Subcutaneous adipose tissue (tissue), 4 donors: Measurements from ENCODE around the gene LATS2. TPM values are rescaled to one million over a fixed set of nuclear protein-coding genes. Genes with fewer than 3 reads are reported as not detected.

Experiments
- total RNA-seq, 4 donors: library from RNA; depleted of rRNA; stranded (reverse); fragments of >200 nt; gene quantifications; one replicate each; pipeline ENCODE4 v1.1.0, GENCODE V29; 2016
- TF ChIP-seq, protein P1 (sequence below): fragments of 450-650 bp; IDR thresholded peaks from one replicate; pipeline ENCODE4 v1.5.1; 2016; ENCODE audit warnings: low read depth, mild to moderate bottlenecking, control low read depth, antibody characterized with exemption, moderate library complexity

LATS2 gene
- total RNA-seq, 4 donors from 2014 or later, result 29.0 to 31.8 (median 29.6) TPM

DNA sequence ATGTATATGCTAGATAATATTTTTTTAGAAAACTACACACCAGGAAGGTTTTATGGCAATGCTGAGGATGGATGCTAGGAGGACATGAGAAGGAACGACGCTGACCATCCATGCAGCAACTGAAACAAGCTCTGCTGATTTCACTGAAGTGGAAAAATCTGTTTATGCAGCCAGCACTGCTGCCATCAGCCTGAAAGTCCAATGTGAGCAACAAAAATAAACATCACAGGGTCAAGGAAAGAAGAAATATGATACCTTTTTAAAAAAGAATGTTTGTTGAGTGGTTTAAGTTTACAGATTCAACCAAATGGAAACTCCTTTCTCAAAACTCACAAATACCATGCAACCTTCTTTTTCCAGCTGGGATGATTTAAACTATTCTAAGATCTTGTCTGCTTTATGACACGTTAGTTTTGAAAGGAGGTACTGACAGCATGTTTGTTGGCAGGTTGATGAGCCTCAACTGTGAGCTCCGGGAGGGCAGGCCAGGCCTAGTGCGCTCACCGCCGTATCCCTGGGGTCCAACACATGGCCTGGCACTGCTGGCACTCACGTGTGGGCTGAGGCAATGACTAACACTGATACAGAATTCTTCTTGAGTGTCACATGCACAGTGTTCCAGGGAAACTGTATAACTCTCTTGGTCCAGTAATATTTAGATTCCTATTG, 46.8 kb downstream of the LATS2 start:
- TF ChIP-seq, protein P1, sequence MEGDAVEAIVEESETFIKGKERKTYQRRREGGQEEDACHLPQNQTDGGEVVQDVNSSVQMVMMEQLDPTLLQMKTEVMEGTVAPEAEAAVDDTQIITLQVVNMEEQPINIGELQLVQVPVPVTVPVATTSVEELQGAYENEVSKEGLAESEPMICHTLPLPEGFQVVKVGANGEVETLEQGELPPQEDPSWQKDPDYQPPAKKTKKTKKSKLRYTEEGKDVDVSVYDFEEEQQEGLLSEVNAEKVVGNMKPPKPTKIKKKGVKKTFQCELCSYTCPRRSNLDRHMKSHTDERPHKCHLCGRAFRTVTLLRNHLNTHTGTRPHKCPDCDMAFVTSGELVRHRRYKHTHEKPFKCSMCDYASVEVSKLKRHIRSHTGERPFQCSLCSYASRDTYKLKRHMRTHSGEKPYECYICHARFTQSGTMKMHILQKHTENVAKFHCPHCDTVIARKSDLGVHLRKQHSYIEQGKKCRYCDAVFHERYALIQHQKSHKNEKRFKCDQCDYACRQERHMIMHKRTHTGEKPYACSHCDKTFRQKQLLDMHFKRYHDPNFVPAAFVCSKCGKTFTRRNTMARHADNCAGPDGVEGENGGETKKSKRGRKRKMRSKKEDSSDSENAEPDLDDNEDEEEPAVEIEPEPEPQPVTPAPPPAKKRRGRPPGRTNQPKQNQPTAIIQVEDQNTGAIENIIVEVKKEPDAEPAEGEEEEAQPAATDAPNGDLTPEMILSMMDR, result no peak

DNA sequence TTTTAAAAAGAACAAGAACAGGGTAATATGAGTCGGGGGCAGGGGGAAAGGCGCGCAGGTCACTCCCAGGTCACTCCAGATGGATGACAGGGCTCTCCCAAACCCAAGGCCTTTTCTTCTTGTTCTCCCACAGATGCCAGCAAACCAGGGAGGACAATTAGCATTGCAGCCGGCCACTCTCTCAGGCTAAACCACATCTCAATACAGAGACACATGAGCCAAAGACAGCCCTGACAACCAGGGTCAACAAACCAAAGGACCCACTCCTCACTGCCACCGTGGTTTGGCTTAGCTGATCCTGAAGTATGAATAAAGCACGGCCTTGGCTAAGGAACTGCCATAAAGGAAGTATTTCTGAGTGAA, 47.3 kb downstream of the LATS2 start:
- TF ChIP-seq, protein P1, result no peak

DNA sequence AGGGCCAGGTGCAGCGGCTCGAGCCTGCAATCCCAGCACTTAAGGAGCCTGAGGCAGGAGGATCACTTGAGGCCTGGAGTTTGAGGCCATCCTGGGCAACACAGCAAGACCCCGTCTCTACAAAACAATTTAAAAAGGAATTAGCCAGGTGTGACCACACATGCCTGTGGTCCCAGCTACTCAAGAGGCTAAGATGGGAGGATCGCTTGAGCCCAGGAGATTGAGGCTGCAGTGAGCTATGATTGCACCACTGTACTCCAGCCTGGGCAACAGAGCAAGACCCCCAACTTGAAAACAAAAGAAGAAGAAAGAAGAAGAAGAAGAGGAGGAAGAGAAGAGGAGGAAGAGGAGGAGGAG, 47.7 kb downstream of the LATS2 start:
- TF ChIP-seq, protein P1, result no peak

DNA sequence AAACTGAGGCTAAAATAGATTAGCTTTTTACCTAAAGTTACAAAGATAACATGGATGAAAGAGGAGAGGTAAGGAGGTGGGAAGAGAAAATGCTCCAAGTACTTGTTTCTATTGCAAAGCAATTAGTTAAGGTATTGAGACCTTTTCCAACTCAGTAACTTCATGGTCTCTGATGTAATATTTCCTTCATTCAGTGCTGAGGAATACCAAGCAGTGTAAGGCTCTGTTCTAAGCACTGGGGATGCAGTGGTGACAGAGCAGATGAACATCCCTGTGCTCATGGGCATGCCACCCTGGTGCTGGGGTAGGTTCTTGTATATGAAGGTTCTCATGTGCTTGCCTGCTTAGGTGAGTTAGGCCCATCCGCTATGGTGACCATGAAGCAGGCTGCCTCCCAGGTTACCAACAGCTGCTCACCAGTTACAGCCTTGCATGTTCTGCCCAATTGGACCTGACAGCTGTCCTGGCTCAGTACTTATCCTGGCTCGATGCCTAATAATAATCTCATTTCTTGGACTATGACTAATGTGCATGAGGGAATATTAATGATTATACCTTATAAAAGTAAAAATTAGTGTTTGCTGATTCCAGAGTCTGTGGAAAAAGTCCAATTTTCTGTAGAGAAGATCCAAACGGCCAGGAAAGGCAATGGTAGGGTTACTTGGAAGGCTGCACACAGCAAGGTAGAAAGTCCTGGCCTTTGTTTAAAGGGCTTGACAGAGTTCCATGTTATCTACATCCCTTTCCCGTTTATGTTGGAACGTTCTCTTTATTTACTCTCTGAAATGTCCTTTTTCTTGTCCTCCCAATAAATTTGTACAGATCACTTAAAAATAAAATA, 48.3 kb downstream of the LATS2 start:
- TF ChIP-seq, protein P1, result no peak

DNA sequence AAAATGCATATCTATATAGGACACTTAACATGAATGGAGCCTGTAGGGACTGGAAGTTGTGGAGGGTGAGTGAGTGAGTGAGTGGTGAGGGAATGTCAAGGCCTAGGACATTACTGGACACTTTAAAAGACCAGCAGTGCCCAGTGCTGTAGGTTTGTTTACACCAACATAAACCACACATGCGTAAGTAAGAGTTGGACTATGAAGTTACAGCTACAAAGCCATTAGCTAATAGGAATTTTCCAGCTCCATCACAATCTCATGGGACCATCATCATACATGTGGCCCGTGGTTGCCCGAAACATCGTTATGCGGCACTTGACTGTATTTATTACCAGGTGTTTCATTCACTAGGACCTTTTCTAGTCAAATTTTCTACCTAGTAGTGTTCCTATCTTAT, 49.2 kb downstream of the LATS2 start:
- TF ChIP-seq, protein P1, result no peak

GRCh38 chr13:21011378-21011777, 50.0 kb downstream of the LATS2 start:
- TF ChIP-seq, protein P1, result no peak

DNA sequence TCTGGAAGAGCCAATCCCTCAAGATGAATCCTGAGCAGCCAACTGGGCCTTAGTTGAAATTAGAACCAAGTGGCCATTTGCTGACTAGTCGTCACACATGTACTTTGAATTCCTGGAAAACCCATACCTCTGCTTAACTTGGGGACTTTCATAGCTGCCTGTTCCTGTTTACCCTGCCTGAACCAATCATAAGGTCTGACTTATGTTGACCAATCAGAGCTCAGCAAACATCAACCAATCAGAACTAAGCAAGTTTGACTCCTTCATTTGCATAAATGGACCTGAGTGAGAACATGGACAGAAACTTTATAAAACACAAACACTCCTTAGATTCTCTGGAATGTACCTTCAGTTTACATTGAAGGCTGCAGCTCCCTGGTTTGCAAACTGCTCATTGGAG, 50.8 kb downstream of the LATS2 start:
- TF ChIP-seq, protein P1, result no peak
